GM23248 (cell line): Measurements from ENCODE around the gene ABCA12. TPM values are rescaled to one million over a fixed set of nuclear protein-coding genes. Genes with fewer than 3 reads are reported as not detected.

Source experiments
- DNase-seq: peaks from one replicate; pipeline ENCODE4 v3.0.0-alpha.2; 2015
- H2AFZ ChIP-seq: fragments of 200-600 bp; sonication (generic); 2 replicates; pipeline ENCODE4 v1.6.1; 2016; ENCODE audit warnings: antibody characterized with exemption
- H3F3A ChIP-seq: fragments of 200-600 bp; sonication (generic); 2 replicates; pipeline ENCODE4 v1.6.1; 2016; ENCODE audit warnings: mild to moderate bottlenecking, antibody characterized with exemption, mixed run types; ENCODE audit not compliant: insufficient read depth
- H3K27ac ChIP-seq: fragments of 200-600 bp; sonication (generic); 2 replicates; pipeline ENCODE4 v1.5.1; 2016; ENCODE audit warnings: mild to moderate bottlenecking
- H3K27me3 ChIP-seq: fragments of 200-600 bp; sonication (generic); replicated peaks from 2 replicates; pipeline ENCODE4 v1.6.1; 2016; ENCODE audit warnings: mild to moderate bottlenecking; ENCODE audit not compliant: insufficient read depth
- H3K36me3 ChIP-seq: fragments of 200-600 bp; sonication (generic); 2 replicates; pipeline ENCODE4 v1.6.1; 2016; ENCODE audit warnings: low read depth, mild to moderate bottlenecking
- H3K4me1 ChIP-seq: fragments of 200-600 bp; sonication (generic); 2 replicates; pipeline ENCODE4 v1.6.1; 2016; ENCODE audit warnings: mild to moderate bottlenecking; ENCODE audit not compliant: insufficient read depth
- H3K4me2 ChIP-seq: fragments of 200-600 bp; sonication (generic); one replicate; pipeline ENCODE4 v1.6.1; 2016; ENCODE audit warnings: mild to moderate bottlenecking; ENCODE audit not compliant: unreplicated experiment
- H3K4me3 ChIP-seq: fragments of 200-600 bp; sonication (generic); 2 replicates; pipeline ENCODE4 v1.5.1; 2016; ENCODE audit warnings: mild to moderate bottlenecking
- H3K79me2 ChIP-seq: fragments of 200-600 bp; sonication (generic); 2 replicates; pipeline ENCODE4 v1.6.1; 2016; ENCODE audit warnings: mild to moderate bottlenecking; ENCODE audit not compliant: insufficient read depth
- H3K9ac ChIP-seq: fragments of 200-600 bp; sonication (generic); 2 replicates; pipeline ENCODE4 v1.6.1; 2016; ENCODE audit warnings: mild to moderate bottlenecking
- H3K9me2 ChIP-seq: fragments of 200-600 bp; sonication (generic); 2 replicates; pipeline ENCODE4 v1.6.1; 2016; ENCODE audit warnings: mixed run types, mild to moderate bottlenecking, moderate library complexity; ENCODE audit not compliant: insufficient read depth
- H3K9me3 ChIP-seq: fragments of 200-600 bp; sonication (generic); one replicate; pipeline ENCODE4 v1.6.1; 2017; ENCODE audit warnings: low read depth
- H4K20me1 ChIP-seq: fragments of 200-600 bp; sonication (generic); 2 replicates; pipeline ENCODE4 v1.6.0; 2016; ENCODE audit not compliant: insufficient read depth
- EZH2 ChIP-seq: fragments of 200-600 bp; sonication (generic); IDR thresholded peaks from 2 replicates; pipeline ENCODE4 v1.6.1; 2018; ENCODE audit warnings: antibody characterized with exemption, mild to moderate bottlenecking; ENCODE audit not compliant: insufficient read depth, poor library complexity, severe bottlenecking
- EZH2phosphoT487 ChIP-seq: fragments of 200-600 bp; sonication (generic); IDR thresholded peaks from 2 replicates; pipeline ENCODE4 v1.6.1; 2018; ENCODE audit warnings: antibody characterized with exemption, moderate library complexity, mild to moderate bottlenecking, low read depth; ENCODE audit not compliant: insufficient read depth
- WGBS, 2 experiments: methylation state at CpG; one replicate each; pipeline ENCODE4 v1.1.6; 2015 to 2017; ENCODE audit warnings: low lambda C conversion rate in 2 of 2, low coverage in 1 of 2; ENCODE audit errors: missing lambda C conversion rate in 2 of 2; 5-methylcytosine and 5-hydroxymethylcytosine counted together
- in situ Hi-C: fragments of 300-500 bp; cut with MboI; formaldehyde crosslinking; loops from 2 replicates; pipeline ENCODE4 v1.15.0; 2020
- polyA plus RNA-seq: library from polyadenylated mRNA; unstranded; fragments of >200 nt; fragmentation: Nextera tagmentation; extraction: Ambion mirVana; gene quantifications from 2 replicates; pipeline ENCODE4 v1.2.1, GENCODE V29; 2016
- total RNA-seq: library from RNA; depleted of rRNA; stranded (reverse); fragments of >200 nt; shearing (Covaris generic); gene quantifications from 2 replicates; pipeline ENCODE4 v1.2.3, GENCODE V29; 2014

The ABCA12 gene
- total and polyA plus RNA-seq, 2 experiments from 2014 or later, result not detected

DNA sequence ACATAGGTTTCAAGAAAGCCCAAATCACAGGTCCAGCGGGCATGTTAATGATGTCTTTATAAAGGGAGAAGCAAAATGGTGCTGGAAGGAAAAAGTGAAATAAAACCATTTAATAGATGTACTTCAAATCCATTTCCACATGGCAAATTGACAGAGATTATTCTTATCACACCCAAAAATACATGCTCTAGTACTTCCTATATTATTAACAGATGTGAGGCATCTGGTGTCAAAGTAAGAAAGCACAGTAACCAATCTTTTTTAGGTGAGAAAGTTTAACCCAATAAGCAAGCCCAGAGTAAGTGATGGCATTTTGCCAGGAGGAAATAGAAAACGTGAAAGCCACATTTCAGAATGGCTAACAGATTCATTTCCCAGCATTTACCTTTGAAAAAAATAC is 128.0 kb downstream of the ABCA12 start:
- Histone ChIP-seq H2AFZ (no peak overlapping the region), H3K4me2 (no peak overlapping the region), H3K4me3 (no peak overlapping the region), H3K9me2 (no peaks in the 10 kb centered on the region), H3F3A (no peaks in the 10 kb centered on the region), H3K4me1 (no peaks in the 10 kb centered on the region), H3K9me3 (no peaks in the 10 kb centered on the region), H4K20me1 (no peaks in the 10 kb centered on the region), H3K9ac (no peak overlapping the region), H3K27ac (no peak overlapping the region), H3K36me3 (no peaks in the 10 kb centered on the region), H3K27me3 (no peaks in the 10 kb centered on the region), H3K79me2 (no peaks in the 10 kb centered on the region)
- DNase-seq, result no peak
- WGBS, 2 experiments, result 31% methylated on average over 2 of the region's 2 CpGs
- in situ Hi-C loops, result no loop called here
- TF ChIP-seq EZH2phosphoT487, result no peak
- TF ChIP-seq EZH2, result no peak

DNA sequence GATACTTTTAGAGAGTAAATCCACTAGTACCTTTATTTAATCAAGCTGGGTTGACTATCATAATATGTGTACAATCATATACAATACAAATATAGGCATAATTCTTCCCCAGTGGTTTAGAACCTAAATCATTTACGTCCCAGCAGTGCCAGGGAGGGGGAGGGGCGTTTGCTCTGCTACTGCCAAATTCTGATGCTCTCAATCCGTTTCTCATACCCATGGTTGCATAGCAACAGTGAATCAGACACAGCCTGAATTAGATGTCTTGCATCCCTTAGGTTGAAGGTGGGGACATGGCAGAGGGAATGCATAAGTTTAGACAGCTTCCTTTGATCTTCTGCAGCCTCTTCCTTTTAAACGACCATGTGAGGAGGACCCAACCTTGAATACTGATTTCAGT is 135.4 kb downstream of the ABCA12 start:
- peak; percentile 51 for DNase-seq
- Histone ChIP-seq H3K4me3 (no peak overlapping the region), H3K4me2 (no peak overlapping the region), H3K27me3 (no peaks in the 10 kb centered on the region), H3F3A (no peaks in the 10 kb centered on the region), H3K9me2 (no peaks in the 10 kb centered on the region), H2AFZ (peak overlapping the region; percentile 34; the same call in 1 of the 2 replicates), H3K27ac (no peak overlapping the region), H3K79me2 (no peaks in the 10 kb centered on the region), H3K9me3 (no peaks in the 10 kb centered on the region), H3K36me3 (no peaks in the 10 kb centered on the region), H4K20me1 (no peaks in the 10 kb centered on the region), H3K4me1 (peaks cover 5% of the 10 kb centered on the region; the same call in 1 of the 2 replicates), H3K9ac (0 out of 2 replicates have a peak overlapping the region, but pooled peaks have one; percentile 7)
- TF ChIP-seq EZH2phosphoT487, result no peak
- no peak for TF ChIP-seq EZH2
- WGBS, 2 experiments, result 9 to 11% methylated on average over 4 of the region's 4 CpGs
- in situ Hi-C loops, result no loop called here

DNA sequence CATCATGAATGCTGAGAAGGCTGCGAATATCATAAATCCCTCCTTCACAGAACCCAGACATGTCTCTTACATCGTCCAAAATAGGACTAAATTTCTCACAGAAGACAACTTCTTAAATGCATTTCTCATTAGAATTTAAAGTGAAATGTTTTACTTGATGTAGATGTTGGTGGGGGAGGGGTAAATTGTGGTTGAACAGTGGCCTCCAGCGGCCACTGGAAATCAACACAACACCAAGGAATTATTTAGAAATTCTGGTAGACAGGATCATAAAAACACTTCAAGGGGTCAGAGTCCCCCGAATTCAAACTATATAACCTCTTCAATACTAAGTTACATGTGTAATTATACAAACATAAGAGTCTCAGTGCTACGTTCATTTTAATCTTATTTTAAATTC is 135.9 kb downstream of the ABCA12 start:
- DNase-seq, result peak; percentile 75
- no peaks in the 10 kb centered on the region for H3K9me3 ChIP-seq
- TF ChIP-seq EZH2phosphoT487 (no peak), EZH2 (no peak)
- in situ Hi-C loops, result no loop called here
- H3K4me1 ChIP-seq, result peaks cover 5% of the 10 kb centered on the region; the same call in 1 of the 2 replicates
- H3K4me2 ChIP-seq, result peak overlapping the region; percentile 15
- no peaks in the 10 kb centered on the region for H3F3A ChIP-seq
- H3K4me3 ChIP-seq, result no peak overlapping the region
- no peak overlapping the region for H3K27ac ChIP-seq
- H3K36me3 ChIP-seq, result no peaks in the 10 kb centered on the region
- no peaks in the 10 kb centered on the region for H4K20me1 ChIP-seq
- 0 out of 2 replicates have a peak overlapping the region, but pooled peaks have one; percentile 7 for H3K9ac ChIP-seq
- no peaks in the 10 kb centered on the region for H3K9me2 ChIP-seq
- H3K27me3 ChIP-seq, result no peaks in the 10 kb centered on the region
- H3K79me2 ChIP-seq, result no peaks in the 10 kb centered on the region
- 12 to 13% methylated on average over 5 of the region's 5 CpGs for WGBS, 2 experiments
- H2AFZ ChIP-seq, result peak overlapping the region; percentile 34

DNA sequence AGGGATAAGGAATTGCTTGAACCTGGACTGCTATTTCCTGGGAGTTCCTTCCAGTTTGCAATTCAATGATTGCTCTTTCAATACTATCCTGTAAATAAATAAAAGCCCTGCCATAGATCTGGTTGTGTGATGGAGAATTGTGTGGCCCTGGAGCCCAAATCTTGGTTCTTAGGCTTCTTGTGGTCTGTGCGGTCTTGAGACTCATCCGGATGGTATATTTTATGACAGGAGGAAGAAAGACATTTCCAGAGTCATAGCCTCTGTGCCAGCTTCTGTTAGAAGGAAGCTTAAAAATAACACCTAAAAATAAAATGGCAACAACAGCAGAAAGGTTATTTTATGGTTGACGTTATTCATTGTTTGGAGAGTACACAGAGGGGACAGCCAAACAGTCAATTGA is 137.7 kb downstream of the ABCA12 start:
- TF ChIP-seq EZH2phosphoT487, result no peak
- TF ChIP-seq EZH2, result no peak
- Histone ChIP-seq H3K9me3 (no peaks in the 10 kb centered on the region), H3K4me3 (no peak overlapping the region), H4K20me1 (no peaks in the 10 kb centered on the region), H3K27me3 (no peaks in the 10 kb centered on the region), H3K79me2 (no peaks in the 10 kb centered on the region), H3K36me3 (no peaks in the 10 kb centered on the region), H3K9ac (no peak overlapping the region), H3K4me2 (no peak overlapping the region), H3F3A (no peaks in the 10 kb centered on the region), H3K4me1 (peaks cover 5% of the 10 kb centered on the region; the same call in 1 of the 2 replicates), H2AFZ (no peak overlapping the region), H3K9me2 (no peaks in the 10 kb centered on the region), H3K27ac (no peak overlapping the region)
- WGBS, 2 experiments, result 71 to 72% methylated on average over 3 of the region's 3 CpGs
- in situ Hi-C loops, result no loop called here
- no peak for DNase-seq
